Skin of body (tissue), 2 donors: Measurements from ENCODE around the gene SCGB1C2. TPM values are rescaled to one million over a fixed set of nuclear protein-coding genes. Genes with fewer than 3 reads are reported as not detected.

Source experiments
- DNase-seq: peaks from one replicate; lab custom pipeline; 2025; lab: John Stamatoyannopoulos, UW
- total RNA-seq: library from RNA; depleted of rRNA; stranded (reverse); fragments of >200 nt; gene quantifications from one replicate; pipeline ENCODE4 v1.2.3, GENCODE V29; 2014

The SCGB1C2 gene
- total RNA-seq, 1 donor from 2014 or later = not detected

DNA sequence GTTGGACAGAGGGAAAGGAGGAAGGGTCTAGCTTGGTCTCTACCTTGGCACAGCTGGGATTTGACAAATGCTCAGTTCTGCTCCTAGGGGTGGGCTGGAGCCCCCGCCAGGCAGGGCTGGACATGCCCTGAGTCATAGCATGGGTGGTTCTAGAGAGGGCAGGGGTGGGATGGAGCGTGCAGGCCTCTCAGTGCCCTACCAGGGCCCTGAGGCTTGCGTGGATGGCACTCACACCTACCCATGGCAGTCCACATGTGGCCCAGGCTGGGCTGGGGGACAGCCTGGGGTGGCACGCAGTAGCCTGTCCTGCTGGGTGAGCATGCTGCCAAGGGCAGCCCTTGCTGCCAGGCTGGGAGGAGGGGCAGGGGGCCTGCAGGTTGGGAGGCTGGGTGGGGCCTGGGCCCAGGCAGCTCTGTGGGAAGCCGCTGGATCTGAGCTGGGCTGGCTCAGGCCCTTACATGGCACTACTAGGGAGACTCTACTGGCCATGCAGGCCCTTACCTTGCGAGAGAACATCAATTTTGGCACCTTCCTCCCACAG is 32.8 kb downstream of the SCGB1C2 start:
- DNase-seq = no peak

- no peak for DNase-seq
Observed at GRCh38 chr17:171871-172270, 34.5 kb downstream of the SCGB1C2 start.

- no peak for DNase-seq
Observed at GRCh38 chr17:172401-172800, 35.0 kb downstream of the SCGB1C2 start.

GRCh38 chr17:173166-173911 is 36.0 kb downstream of the SCGB1C2 start:
- peak; percentile 38 for DNase-seq

GRCh38 chr17:177155-177554 is 39.8 kb downstream of the SCGB1C2 start:
- DNase-seq = no peak

GRCh38 chr17:177762-178161 is 40.4 kb downstream of the SCGB1C2 start:
- no peak for DNase-seq

DNA sequence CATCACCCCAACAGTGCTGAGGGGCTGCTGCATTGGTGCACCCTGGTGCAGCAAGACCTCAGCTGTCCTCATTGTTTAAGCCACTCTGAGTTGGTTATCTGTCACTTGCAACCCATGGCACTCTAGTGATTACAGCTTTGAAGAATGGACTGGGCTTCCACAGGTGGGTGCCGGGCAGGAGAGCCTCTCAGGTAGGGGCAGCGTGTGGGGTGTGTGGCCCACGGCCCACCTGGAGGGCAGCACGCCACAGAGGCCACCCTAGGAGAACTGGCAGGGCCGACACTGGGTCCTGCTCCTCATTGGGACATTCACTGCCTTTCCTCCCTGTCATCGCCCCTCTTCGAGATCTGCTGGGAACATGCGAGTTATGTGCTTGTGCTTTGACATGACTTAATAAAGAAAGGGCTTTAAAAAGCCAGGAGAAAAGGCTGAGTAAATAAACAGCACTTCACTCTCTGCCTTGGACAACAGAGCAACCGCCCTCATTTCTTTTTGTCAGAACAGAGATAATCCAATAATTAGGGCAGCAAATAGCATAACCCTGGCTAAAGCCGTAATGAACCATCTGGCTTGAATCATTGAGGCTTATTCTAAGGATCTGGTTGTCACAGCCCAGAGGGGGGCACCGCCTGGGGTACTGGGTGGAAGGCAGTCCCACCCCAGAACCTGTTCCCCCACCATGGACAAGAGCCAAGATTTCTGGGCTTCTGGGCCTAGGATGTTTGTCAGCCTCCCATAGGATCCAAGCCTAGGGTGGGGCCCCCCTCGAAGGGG is 41.1 kb downstream of the SCGB1C2 start:
- DNase-seq = no peak

DNA sequence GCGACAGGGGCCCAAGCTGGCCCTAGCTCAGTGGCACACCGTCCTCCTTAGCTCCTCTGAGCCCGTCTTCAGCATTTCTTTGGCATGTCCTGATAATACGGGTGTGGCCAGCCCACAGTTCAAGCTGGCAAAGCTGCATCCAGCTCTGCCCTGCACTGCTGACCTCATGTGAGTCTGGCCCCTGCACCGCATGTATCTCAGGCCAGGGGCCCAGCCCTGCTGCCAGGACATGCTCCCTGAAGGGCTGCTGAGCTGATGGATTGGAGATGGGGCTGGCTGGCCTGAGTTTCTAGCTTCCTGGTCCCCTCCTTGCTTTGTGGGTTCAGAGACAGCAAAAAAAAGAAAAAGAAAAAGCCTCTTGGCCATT is 41.7 kb downstream of the SCGB1C2 start:
- DNase-seq = no peak

GRCh38 chr17:179781-180380 is 42.5 kb downstream of the SCGB1C2 start:
- no peak for DNase-seq

DNA sequence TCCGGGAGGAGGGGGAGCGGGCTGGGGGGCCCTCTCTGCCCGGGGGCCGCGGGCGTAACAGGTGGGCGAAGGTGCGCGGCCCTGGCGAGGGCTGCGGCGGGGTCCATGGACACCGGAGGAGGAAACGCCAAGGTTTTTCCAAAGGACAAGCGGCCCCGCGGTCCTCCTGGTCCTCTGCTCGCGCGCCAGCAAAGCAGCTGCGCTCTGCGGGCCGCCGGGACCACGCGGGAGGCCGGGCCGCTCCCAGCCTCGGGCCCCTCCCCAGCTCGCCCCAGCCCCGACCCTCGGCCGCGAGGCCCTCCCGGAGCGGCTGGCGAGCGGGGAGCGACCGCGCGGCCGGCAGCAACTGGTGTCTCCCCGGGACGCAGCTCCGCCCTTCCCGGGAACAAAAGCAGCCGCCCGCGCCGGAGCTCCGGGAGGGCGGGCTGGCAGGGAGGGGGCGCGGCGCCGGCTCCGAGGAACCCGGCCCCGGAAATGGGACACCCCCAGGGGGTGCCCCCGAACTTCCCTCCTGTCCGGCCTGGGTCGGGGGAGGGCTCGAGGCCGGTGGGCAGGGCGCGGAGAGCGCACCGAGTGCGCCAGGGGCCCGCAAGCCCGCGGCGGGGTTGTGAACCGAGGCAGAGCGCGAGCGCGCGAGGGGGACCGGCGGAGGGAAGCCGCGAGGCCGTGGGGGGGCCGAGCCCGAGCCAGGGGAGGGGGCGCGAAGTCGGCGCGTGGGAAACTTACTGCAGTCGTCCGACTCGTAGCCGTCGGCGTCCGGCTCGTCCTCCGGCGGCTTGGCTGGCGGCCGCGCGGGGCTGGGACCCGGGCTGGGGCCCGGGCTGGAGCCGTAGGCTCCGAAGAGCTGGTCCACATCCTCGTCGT is 43.2 kb downstream of the SCGB1C2 start:
- DNase-seq = no peak

DNA sequence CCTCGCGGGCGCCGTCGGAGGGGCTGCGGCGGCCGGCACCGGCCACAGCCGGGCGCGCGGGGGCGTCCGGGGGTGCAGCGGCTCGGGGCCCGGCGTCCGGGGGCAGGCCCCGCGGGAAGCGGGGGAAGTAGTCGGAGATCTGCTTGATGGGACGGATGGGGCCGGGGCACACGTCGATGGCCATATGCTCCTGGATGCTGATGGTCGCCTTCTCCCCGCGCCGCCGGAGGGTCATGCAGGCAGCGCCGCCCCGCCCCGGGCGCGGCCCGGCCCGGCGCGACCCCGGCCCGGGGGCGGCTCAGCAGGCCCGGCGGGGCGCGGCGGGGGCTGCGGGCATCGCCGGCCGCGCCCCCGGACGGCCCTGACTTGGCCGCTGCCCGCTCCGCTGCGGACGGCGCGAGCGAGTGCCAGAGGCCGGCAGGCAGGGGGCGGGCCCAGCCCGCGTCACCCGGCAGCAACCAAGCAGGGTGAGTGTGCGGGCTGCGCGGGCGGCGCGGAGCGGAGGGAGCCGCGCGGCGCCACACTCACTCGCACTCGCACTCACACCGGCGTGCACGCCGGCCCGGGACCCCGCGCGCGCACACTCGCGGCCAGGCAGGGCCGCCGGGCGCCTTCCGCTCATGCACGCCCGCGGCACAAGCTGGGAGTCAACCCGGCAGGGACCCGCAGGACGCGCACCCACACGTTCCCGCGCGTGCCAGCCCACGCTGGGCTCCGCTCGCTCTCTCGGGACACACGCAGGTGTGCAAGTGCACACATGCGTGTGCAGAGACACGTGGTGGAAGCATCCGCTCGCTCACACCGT is 44.1 kb downstream of the SCGB1C2 start, which contains the start of gene DOC2B:
DOC2B (minus strand) TSS at position 406 of the 805 bp plus-strand sequence; CDS start at position 235, 171 bp downstream.
- no peak for DNase-seq

GRCh38 chr17:182050-182751 is 44.8 kb downstream of the SCGB1C2 start:
- DNase-seq = no peak

DNA sequence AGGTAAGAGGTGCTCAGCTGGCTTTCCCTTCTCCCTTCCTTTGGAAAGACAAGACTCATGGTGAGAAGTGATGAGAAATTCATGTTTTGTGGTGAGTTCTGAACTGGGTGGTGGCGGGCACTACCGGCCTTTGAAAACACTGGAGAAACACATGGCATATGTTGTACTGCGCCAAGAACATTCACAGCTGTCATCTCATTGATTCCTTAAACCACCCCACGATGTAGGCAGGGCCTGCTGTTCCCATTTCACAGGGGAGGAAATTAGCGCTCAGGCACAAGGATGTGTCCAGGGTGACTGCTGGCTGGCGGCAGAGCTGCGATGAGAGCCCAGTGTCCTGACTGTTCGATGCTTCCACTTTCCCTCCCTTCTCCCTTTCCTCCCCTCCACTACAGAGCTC is 45.7 kb downstream of the SCGB1C2 start:
- no peak for DNase-seq

GRCh38 chr17:185445-186138 is 48.2 kb downstream of the SCGB1C2 start:
- DNase-seq = no peak

DNA sequence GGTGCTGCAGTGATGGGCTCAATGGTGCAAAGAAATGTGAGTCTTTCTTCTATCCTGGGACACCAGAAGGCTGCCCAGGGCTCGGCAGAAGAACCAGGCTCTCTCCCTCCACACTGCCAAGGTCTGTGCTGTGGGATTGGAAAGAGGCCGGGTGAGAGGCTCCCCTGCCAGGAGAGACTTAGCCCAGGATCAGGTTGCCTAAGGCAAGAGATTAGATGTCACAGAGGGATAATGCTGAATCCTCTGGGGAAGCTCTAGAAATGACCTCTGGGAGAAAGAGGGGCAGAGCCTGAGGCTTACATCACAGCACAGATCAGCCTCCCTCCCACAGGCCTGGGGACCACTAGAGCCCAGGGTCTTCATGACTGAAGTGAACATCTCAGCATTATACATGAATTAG is 49.8 kb downstream of the SCGB1C2 start:
- no peak for DNase-seq
